Stimulated activated CD8-positive, alpha-beta memory T cell treated with anti-CD3 and anti-CD28 coated beads, Interleukin-4, amount 100 ng/mL, for 48 hours (primary cell): ENCODE data around the gene CDK12.
A peak's percentile ranks its signal among the peaks of the same experiment; 100 is the strongest.
"Not testable (repeated sequence)": the region's sequence is repeated elsewhere in the genome, so short reads cannot be mapped to it uniquely, and the experiment has no call there.

Experiments used
- DNase-seq: peaks from one replicate; pipeline ENCODE4 v3.0.0-alpha.2; 2020

CDK12 gene

GRCh38 chr17:39461113-39461925 is at the start of gene CDK12:
Gene CDK12, plus strand, starts transcription at chr17:39461486. Its CDS starts 586 bp downstream, at chr17:39462072.
- peak; percentile 94 for DNase-seq

- DNase-seq, result no peak
These were observed 45.1 kb upstream of the CDK12 start for GRCh38 chr17:39416141-39416540.

- DNase-seq, result no peak
These were observed 31.7 kb upstream of the CDK12 start for GRCh38 chr17:39429600-39429999.

- DNase-seq, result not testable (repeated sequence)
These were observed 21.4 kb upstream of the CDK12 start for GRCh38 chr17:39439868-39440267.

- DNase-seq, result no peak
These were observed 18.0 kb upstream of the CDK12 start for GRCh38 chr17:39443326-39443725.

- no peak for DNase-seq
These were observed 13.7 kb upstream of the CDK12 start for GRCh38 chr17:39447561-39447960.

GRCh38 chr17:39450051-39450450 is 11.2 kb upstream of the CDK12 start:
- DNase-seq, result no peak

- peak; percentile 92 for DNase-seq
These were observed 10.3 kb upstream of the CDK12 start, which contains the start of gene MED1 for GRCh38 chr17:39450847-39451581. Gene MED1, minus strand, starts transcription at chr17:39451263. Its CDS starts 201 bp downstream, at chr17:39451062.

GRCh38 chr17:39455919-39456318 is 5.4 kb upstream of the CDK12 start:
- DNase-seq, result no peak

GRCh38 chr17:39461926-39462569 is 762 bp downstream of the CDK12 start:
- DNase-seq, result no peak

GRCh38 chr17:39462631-39463375 is 1.5 kb downstream of the CDK12 start:
- DNase-seq, result no peak

GRCh38 chr17:39464639-39465181 is 3.4 kb downstream of the CDK12 start:
- not testable (repeated sequence) for DNase-seq

- DNase-seq, result not testable (repeated sequence)
These were observed 7.3 kb downstream of the CDK12 start for GRCh38 chr17:39468610-39469009.

GRCh38 chr17:39473310-39473709 is 12.0 kb downstream of the CDK12 start:
- no peak for DNase-seq

- DNase-seq, result not testable (repeated sequence)
These were observed 18.3 kb downstream of the CDK12 start for GRCh38 chr17:39479631-39480030.

- no peak for DNase-seq
These were observed 22.2 kb downstream of the CDK12 start for GRCh38 chr17:39483506-39483905.

- DNase-seq, result no peak
These were observed 22.9 kb downstream of the CDK12 start for GRCh38 chr17:39484178-39484577.

GRCh38 chr17:39485555-39485954 is 24.3 kb downstream of the CDK12 start:
- DNase-seq, result no peak

GRCh38 chr17:39486242-39486641 is 25.0 kb downstream of the CDK12 start:
- no peak for DNase-seq

- DNase-seq, result not testable (repeated sequence)
These were observed 26.2 kb downstream of the CDK12 start for GRCh38 chr17:39487490-39487889.

GRCh38 chr17:39487946-39488345 is 26.7 kb downstream of the CDK12 start:
- DNase-seq, result peak; percentile 18

GRCh38 chr17:39496921-39497320 is 35.6 kb downstream of the CDK12 start:
- not testable (repeated sequence) for DNase-seq
